Naive thymus-derived CD8-positive, alpha-beta T cell (primary cell): Measurements from ENCODE around the gene LTA4H. TPM values are rescaled to one million over a fixed set of nuclear protein-coding genes. Genes with fewer than 3 reads are reported as not detected.
A peak's percentile ranks its signal among the peaks of the same experiment; 100 is the strongest.

Source experiments
- ATAC-seq, 2 donors: fragments of 150-1000 bp; cut with Tn5 transposase in 1 of 2; sonication (Bioruptor Pico), chemical (Tn5 transposase) in 1 of 2; 1 replicate in 1 of 2; 2 replicates in 1 of 2; pipeline ENCODE4 v1.10.0; 2021; ENCODE audit warnings: mild to moderate bottlenecking in 2 of 2, moderate library complexity in 2 of 2
- POLR2A ChIA-PET: fragments of 350-600 bp; sonication (Branson Sonifier 250); formaldehyde crosslinking; loops from one replicate; lab custom pipeline; 2021; ENCODE audit warnings: antibody characterized with exemption; lab: Charles Lee
- DNase-seq, 10 donors: peaks; one replicate each; pipeline versions ENCODE4 v3.0.0 to v3.0.0-alpha.2; 2020 to 2022
- H3K27ac Mint-ChIP-seq, 10 donors: one replicate each; pipeline ENCODE4 v1.8.0; 2020 to 2022; ENCODE audit warnings: mild to moderate bottlenecking in 10 of 10, mixed read lengths in 10 of 10, moderate library complexity in 4 of 10, inconsistent platforms in 1 of 10
- H3K27me3 Mint-ChIP-seq, 5 donors: one replicate each; pipeline ENCODE4 v1.8.0; 2021 to 2022; ENCODE audit warnings: mixed read lengths in 5 of 5
- H3K36me3 Mint-ChIP-seq, 3 donors: one replicate each; pipeline ENCODE4 v1.8.0; 2020 to 2022; ENCODE audit warnings: mixed read lengths in 3 of 3, mild to moderate bottlenecking in 2 of 3, inconsistent platforms in 1 of 3
- H3K4me1 Mint-ChIP-seq, 4 donors: one replicate each; pipeline ENCODE4 v1.8.0; 2021 to 2022; ENCODE audit warnings: mixed read lengths in 4 of 4
- H3K4me3 Mint-ChIP-seq, 10 donors: one replicate each; pipeline ENCODE4 v1.8.0; 2020 to 2022; ENCODE audit warnings: mild to moderate bottlenecking in 10 of 10, mixed read lengths in 10 of 10, moderate library complexity in 6 of 10, inconsistent platforms in 1 of 10
- H3K9me3 Mint-ChIP-seq, 9 donors: one replicate each; pipeline ENCODE4 v1.8.0; 2020 to 2022; ENCODE audit warnings: mixed read lengths in 9 of 9, mild to moderate bottlenecking in 3 of 9, inconsistent platforms in 1 of 9, moderate library complexity in 1 of 9
- polyA plus RNA-seq, 3 donors: library from polyadenylated mRNA; unstranded; fragments of 300-500 nt; fragmentation: Illumina TruSeq; gene quantifications; one replicate each; pipeline ENCODE4 v1.2.3, GENCODE V29; 2021
- total RNA-seq, 8 experiments: library from RNA in 2 of 8; stranded (reverse) in 2 of 8; gene quantifications; one replicate each; pipeline ENCODE4 v1.2.3 and lab custom pipeline; 2021 to 2026

LTA4H gene
- total RNA-seq (10 to 100 TPM; 62.0 to 66.8 TPM), polyA plus RNA-seq (10 to 100 TPM; 68.6 to 80.9 (median 75.0) TPM), total RNA-seq (lab: John Stamatoyannopoulos, UW) (104 to 152 (median 114) reads per million in 6 experiments)

DNA sequence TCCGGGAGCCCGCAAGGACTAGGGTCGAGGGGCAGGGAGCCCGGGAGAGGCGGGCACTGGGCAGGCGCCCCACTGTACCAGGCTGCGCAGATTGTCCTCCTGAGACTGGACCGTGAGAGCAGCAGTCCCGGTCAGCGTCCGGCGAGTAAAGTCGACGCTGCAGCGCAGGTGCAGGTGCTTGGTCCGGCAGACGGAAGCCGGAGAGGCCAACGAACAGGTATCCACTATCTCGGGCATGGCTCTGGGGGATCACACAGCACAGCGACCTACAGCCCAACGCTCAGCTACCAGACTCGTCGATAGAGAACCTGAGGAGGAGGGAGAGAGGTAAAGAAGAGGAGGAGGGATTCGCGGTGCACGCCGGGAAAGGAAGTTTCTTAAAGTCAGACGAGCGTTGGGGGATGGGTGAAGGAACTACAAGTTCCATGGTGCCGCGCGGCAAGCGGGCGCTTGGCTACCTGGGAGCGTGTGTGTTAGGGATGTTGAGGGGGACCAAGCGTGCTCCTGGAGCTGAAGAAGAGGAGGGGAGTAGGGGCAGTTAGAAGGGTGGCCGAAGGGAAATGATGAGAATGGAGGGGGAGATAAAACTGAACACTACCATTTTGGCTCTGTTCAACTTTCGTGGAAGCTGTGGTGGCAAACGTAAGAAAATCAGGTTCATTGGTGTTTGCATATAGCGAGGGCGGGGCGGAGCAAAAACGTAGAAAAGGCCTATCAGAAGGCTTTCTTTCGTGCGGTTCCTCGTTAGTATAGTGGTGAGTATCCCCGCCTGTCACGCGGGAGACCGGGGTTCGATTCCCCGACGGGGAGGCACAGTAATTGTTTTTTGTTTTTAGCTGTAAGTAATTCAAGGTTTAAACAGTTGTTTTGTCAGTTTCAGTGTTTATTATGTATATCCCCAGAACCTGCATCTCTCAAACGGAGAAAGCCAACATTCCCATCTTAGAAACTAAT, at the start of gene LTA4H:
TSS of gene LTA4H (minus strand) at position 305 of the 954 bp plus-strand sequence. CDS start at position 237, 68 bp downstream.
- ATAC-seq, result peak; percentile 88 to 95
- Mint-ChIP-seq H3K9me3 (no peaks in the 10 kb centered on the region), H3K4me1 (peaks cover 7 to 21% (median 13%) of the 10 kb centered on the region in 4 donors), H3K36me3 (no peaks in the 10 kb centered on the region), H3K27ac (no peak within 1 kb of the TSS), H3K4me3 (no peak within 1 kb of the TSS), H3K27me3 (no peaks in the 10 kb centered on the region)
- DNase-seq, result peak; percentile 87 to 100 (median 96)
- POLR2A ChIA-PET, result interaction anchor here (0.6 to 1.7 kb wide), 10 partner anchors 12 to 562 kb away, joined by 3 to 9 read pairs (median 4); partner anchors contain the start of genes AMDHD1, CCDC38, METAP2 and SNRPF

DNA sequence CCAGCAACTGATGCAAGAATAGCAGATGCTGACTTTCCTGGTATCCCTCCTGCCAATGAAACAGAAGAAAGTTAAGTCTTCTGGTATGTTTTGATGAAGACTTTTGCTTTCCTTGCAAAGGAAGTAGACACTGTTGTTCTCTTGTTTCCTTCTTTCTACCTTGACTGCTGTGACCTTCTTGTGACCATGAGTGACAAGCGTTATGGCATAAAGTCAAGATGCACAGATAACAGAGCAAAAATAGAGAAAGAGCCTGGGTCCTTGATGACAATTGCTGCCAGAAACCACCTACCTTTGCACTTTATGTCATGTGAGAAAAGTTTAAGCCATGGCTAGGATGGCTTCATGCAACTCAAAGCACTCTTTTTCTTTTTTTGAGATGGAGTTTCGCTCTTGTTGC, 49.2 kb upstream of the LTA4H start:
- Mint-ChIP-seq H3K27ac (peak overlapping the region in 1 of 10 donors; percentile 22), H3K4me3 (no peak overlapping the region), H3K9me3 (peaks cover 0 to 14% (median 5%) of the 10 kb centered on the region in 9 donors), H3K36me3 (peaks cover 0 to 7% (median 5%) of the 10 kb centered on the region in 3 donors), H3K27me3 (peaks cover 0 to 2% (median 0%) of the 10 kb centered on the region in 5 donors), H3K4me1 (no peaks in the 10 kb centered on the region)
- POLR2A ChIA-PET, result no interaction called here
- DNase-seq (no peak), ATAC-seq (no peak)

DNA sequence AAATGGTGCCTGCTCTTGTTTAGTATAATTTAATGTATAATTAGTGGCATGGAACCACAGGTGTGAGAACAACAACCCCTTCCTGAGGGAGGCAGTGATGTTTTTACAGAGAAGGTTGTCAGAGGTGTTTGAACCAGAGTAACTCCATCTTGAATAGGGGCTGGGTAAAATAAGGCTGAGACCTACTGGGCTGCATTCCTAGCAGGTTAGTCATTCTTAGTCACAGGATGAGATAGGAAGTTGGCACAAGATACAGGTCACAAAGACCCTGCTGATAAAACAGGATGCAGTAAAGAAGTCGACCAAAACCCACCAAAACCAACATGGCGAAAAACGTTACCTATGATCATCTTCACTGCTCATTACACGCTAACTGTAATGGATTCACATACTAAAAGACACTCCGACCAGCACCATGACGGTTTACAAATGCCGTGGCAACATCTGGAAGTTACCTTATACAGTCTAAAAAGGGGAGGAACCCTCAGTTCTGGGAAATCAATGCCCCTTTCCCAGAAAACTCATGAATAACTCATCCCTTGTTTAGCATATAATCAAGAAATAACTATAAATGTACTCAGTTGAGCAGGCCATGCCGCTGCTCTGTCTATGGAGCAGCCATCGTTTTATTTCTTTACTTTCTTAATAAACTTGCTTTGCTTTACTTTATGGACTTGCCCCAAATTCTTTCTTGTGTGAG, 47.8 kb upstream of the LTA4H start:
- ATAC-seq (no peak), DNase-seq (no peak)
- POLR2A ChIA-PET, result no interaction called here
- H3K36me3 Mint-ChIP-seq, result peaks cover 0 to 7% (median 5%) of the 10 kb centered on the region in 3 donors
- H3K27ac Mint-ChIP-seq, result no peak overlapping the region
- peaks cover 0 to 2% (median 0%) of the 10 kb centered on the region in 5 donors for H3K27me3 Mint-ChIP-seq
- peaks cover 0 to 11% (median 5%) of the 10 kb centered on the region in 9 donors for H3K9me3 Mint-ChIP-seq
- no peaks in the 10 kb centered on the region for H3K4me1 Mint-ChIP-seq
- H3K4me3 Mint-ChIP-seq, result no peak overlapping the region

DNA sequence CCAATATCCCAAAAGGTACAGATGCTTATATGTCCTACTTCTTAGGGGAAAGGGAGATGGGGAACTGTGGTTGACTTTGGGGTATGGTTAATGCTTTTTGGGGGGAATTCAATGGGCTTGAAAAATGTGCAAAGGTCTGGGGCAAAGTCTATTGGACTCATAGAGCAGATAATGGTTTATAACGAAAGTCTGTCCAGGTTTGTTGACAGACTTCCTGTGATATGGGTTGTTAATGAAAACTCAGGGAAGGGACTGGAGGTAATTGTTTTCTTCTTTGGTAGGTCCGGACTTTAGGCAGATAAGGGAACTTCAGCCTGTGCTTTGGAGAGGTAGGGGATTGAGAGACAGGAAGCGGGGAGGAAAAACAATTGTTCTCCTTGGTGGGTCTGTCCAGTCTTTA, 46.2 kb upstream of the LTA4H start:
- Mint-ChIP-seq H3K36me3 (peaks cover 0 to 7% (median 5%) of the 10 kb centered on the region in 3 donors), H3K4me1 (no peaks in the 10 kb centered on the region), H3K4me3 (no peak overlapping the region), H3K27ac (no peak overlapping the region), H3K27me3 (peaks cover 0 to 4% (median 0%) of the 10 kb centered on the region in 5 donors), H3K9me3 (peaks cover 0 to 11% (median 5%) of the 10 kb centered on the region in 9 donors)
- POLR2A ChIA-PET, result no interaction called here
- ATAC-seq (no peak), DNase-seq (no peak)

DNA sequence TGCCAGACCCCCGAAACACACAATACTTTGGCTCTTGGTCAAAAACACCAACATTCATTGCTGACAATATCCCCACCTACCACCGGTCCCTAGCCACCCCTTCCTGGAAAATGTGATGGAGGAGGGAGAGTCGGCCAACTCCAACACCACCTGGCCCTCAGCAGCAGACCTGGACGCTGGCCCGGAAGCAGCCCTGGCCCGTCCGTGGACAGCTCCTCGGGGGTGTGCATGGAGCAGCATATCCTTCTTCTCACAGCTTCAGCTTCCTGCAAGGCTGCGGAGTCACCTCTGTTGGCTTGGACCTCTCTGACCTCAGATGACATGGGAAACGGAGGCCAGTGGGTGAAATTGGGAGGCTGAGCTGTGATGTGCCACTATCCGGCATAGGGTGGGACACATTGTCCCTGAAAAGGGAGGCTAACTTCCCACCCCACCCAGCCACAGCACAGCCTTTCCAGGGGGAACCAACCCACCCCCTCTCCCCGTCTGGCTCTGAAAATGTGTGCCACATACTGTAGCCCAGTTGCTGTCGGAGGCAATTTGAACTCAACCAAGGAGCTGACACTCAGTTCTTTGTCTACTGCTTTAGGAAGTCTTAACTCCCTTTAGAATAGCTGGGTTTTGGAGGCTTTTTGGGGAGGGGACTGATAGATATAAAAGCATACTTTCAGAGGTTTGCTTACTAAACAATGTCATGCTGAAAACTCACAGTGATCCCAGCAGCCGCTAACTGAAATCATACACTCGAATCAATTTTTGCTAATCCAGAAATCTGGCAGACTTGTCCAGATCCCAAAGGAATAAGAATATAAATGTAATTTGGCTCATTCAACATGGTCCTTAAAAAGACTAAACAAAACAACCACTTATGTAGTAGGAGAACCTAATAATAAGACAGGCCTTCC, 43.1 kb upstream of the LTA4H start:
- no peak for DNase-seq
- POLR2A ChIA-PET, result no interaction called here
- no peaks in the 10 kb centered on the region for H3K36me3 Mint-ChIP-seq
- H3K27ac Mint-ChIP-seq, result no peak overlapping the region
- no peak overlapping the region for H3K4me3 Mint-ChIP-seq
- H3K4me1 Mint-ChIP-seq, result peaks cover 0 to 3% (median 2%) of the 10 kb centered on the region in 4 donors
- peaks cover 0 to 8% (median 2%) of the 10 kb centered on the region in 5 donors for H3K27me3 Mint-ChIP-seq
- ATAC-seq, result no peak
- H3K9me3 Mint-ChIP-seq, result no peaks in the 10 kb centered on the region

- H3K27me3 Mint-ChIP-seq, result peaks cover 0 to 8% (median 2%) of the 10 kb centered on the region in 5 donors
- H3K4me1 Mint-ChIP-seq, result peaks cover 0 to 10% (median 5%) of the 10 kb centered on the region in 4 donors
- POLR2A ChIA-PET, result no interaction called here
- H3K4me3 Mint-ChIP-seq, result no peak overlapping the region
- H3K36me3 Mint-ChIP-seq, result no peaks in the 10 kb centered on the region
- H3K9me3 Mint-ChIP-seq, result no peaks in the 10 kb centered on the region
- no peak for ATAC-seq
- DNase-seq, result no peak
- no peak overlapping the region for H3K27ac Mint-ChIP-seq
These were observed 41.7 kb upstream of the LTA4H start for GRCh38 chr12:96077081-96077480.

GRCh38 chr12:96075560-96075959, 40.2 kb upstream of the LTA4H start:
- no peak overlapping the region for H3K4me3 Mint-ChIP-seq
- no peaks in the 10 kb centered on the region for H3K36me3 Mint-ChIP-seq
- H3K27me3 Mint-ChIP-seq, result peaks cover 0 to 8% (median 2%) of the 10 kb centered on the region in 5 donors
- H3K9me3 Mint-ChIP-seq, result no peaks in the 10 kb centered on the region
- ATAC-seq (no peak), DNase-seq (no peak)
- H3K4me1 Mint-ChIP-seq, result peaks cover 0 to 18% (median 7%) of the 10 kb centered on the region in 4 donors
- POLR2A ChIA-PET, result no interaction called here
- H3K27ac Mint-ChIP-seq, result no peak overlapping the region

GRCh38 chr12:96073346-96074330, 38.3 kb upstream of the LTA4H start:
- no peaks in the 10 kb centered on the region for H3K36me3 Mint-ChIP-seq
- peaks cover 0 to 21% (median 7%) of the 10 kb centered on the region in 4 donors for H3K4me1 Mint-ChIP-seq
- peak overlapping the region in 1 of 10 donors; percentile 64 for H3K27ac Mint-ChIP-seq
- ATAC-seq (no peak), DNase-seq (no peak)
- H3K4me3 Mint-ChIP-seq, result no peak overlapping the region
- POLR2A ChIA-PET, result no interaction called here
- H3K9me3 Mint-ChIP-seq, result peaks cover 0 to 2% (median 0%) of the 10 kb centered on the region in 9 donors
- peaks cover 0 to 8% (median 2%) of the 10 kb centered on the region in 5 donors for H3K27me3 Mint-ChIP-seq

DNA sequence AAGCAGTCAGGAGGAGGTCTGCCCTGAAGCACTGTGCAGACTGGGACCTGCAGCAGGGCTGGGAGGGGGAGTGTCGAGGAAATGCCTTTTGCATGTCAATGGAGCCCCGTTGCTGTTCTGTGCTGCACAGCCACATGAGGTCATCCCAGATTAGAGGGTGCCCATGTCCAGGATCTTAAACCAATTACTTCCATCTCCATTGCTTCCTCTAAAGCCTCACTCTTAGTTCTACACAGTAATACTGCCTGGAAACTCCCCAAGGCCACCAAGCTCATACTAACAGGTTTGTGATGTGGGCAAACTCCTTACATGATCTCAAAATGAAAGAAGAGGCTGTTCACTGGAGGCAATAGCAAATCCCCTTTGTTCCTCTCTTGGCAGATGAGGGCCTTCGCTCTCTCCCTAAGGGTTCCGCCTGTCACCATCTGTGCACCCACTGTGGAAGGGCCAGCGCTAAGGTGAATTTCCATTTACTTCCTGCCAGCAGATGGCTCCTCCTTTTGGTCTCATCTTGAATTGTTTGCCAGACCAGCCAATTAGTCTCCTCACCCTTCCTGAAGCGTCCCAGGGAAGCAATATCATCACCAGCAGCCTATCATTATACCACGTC, 35.4 kb upstream of the LTA4H start:
- Mint-ChIP-seq H3K36me3 (no peaks in the 10 kb centered on the region), H3K27ac (peak overlapping the region in 2 of 10 donors; percentile 7 to 81), H3K4me3 (no peak overlapping the region), H3K4me1 (peaks cover 0 to 21% (median 7%) of the 10 kb centered on the region in 4 donors), H3K9me3 (peaks cover 0 to 2% (median 0%) of the 10 kb centered on the region in 9 donors), H3K27me3 (peaks cover 0 to 4% (median 2%) of the 10 kb centered on the region in 5 donors)
- ATAC-seq (peak in 1 of 2 donors; percentile 62), DNase-seq (peak in 1 of 10 donors; percentile 21)
- POLR2A ChIA-PET, result interaction anchor here (0.6 kb wide), 1 partner anchor 16 kb away, joined by 5 read pairs; no protein-coding TSS in a partner anchor

DNA sequence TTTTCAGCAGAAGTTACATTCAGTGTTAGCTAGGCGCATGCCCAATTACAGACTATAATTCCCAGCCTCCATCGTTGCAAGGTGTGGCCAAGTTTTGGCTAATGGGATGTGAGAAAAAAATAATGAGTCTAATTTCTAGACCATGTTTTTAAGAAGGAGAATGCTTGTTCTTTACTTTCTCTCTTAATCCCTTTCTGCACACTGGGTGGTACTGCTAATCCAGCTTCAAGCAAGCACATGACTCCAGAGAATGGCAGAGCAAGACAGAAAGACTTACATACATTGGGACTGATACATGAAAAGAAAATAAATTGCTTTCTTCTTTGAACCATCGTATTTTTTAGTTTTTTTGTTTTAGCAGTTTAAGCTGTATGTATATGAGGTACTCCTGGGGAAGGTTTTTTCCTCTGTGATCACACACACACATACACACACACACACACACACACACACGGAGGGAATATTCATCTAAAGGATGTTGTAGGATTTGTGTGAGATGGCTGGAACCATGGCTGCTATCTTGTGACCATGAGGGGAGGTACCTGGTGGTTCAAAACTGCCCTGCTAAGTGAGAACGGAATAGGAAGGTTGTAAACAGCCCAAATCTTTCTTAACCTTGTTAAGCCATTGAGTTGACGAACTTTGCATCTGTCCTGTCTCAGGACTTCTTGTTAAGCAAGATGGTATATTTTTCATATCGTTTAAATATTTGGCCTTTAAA, 34.3 kb upstream of the LTA4H start:
- Mint-ChIP-seq H3K27ac (no peak overlapping the region), H3K36me3 (no peaks in the 10 kb centered on the region), H3K27me3 (peaks cover 0 to 3% (median 2%) of the 10 kb centered on the region in 5 donors), H3K4me3 (no peak overlapping the region), H3K9me3 (peaks cover 0 to 2% (median 0%) of the 10 kb centered on the region in 9 donors), H3K4me1 (peaks cover 0 to 24% (median 8%) of the 10 kb centered on the region in 4 donors)
- ATAC-seq (no peak), DNase-seq (no peak)
- POLR2A ChIA-PET, result interaction anchor here (0.7 kb wide), 1 partner anchor 60 kb away, joined by 3 read pairs; no protein-coding TSS in a partner anchor
